HEK293 (cell line): Measurements from ENCODE around the gene NELL1.

ENCODE experiments used
- CTCF ChIP-seq: fragments of 450-650 bp; formaldehyde crosslinking; IDR thresholded peaks from 2 replicates; pipeline ENCODE4 v1.5.1; 2016; ENCODE audit warnings: missing biosample characterization, missing genetic modification characterization
- HOXD13 ChIP-seq: sonication (generic); formaldehyde crosslinking; IDR thresholded peaks from 2 replicates; pipeline ENCODE4 v1.8.0; 2022; ENCODE audit warnings: missing genetic modification reagents, borderline replicate concordance
- MEIS1 ChIP-seq: sonication (generic); formaldehyde crosslinking; IDR thresholded peaks from 2 replicates; pipeline ENCODE4 v1.8.1; 2022; ENCODE audit warnings: missing genetic modification reagents, mild to moderate bottlenecking, borderline replicate concordance
- PBX3 ChIP-seq: sonication (generic); formaldehyde crosslinking; IDR thresholded peaks from 2 replicates; pipeline ENCODE4 v1.8.1; 2022; ENCODE audit warnings: mild to moderate bottlenecking, moderate library complexity, missing genetic modification reagents
- ZFP3 ChIP-seq: fragments of 450-650 bp; formaldehyde crosslinking; IDR thresholded peaks from 2 replicates; pipeline ENCODE4 v1.5.1; 2016; ENCODE audit warnings: low read depth, missing biosample characterization, missing genetic modification characterization
- ZFP69B ChIP-seq: fragments of 450-650 bp; formaldehyde crosslinking; IDR thresholded peaks from 2 replicates; pipeline ENCODE4 v1.5.1; 2016; ENCODE audit warnings: missing biosample characterization, missing genetic modification characterization
- ZNF549 ChIP-seq: fragments of 450-650 bp; IDR thresholded peaks from 2 replicates; pipeline ENCODE4 v1.5.1; 2018; ENCODE audit warnings: missing biosample characterization, missing genetic modification characterization, mild to moderate bottlenecking, inconsistent platforms, moderate library complexity
- ZSCAN23 ChIP-seq: fragments of 450-650 bp; formaldehyde crosslinking; IDR thresholded peaks from 2 replicates; pipeline ENCODE4 v1.5.1; 2016; ENCODE audit warnings: missing biosample characterization, missing genetic modification characterization

- TF ChIP-seq ZFP69B (tag by site-specific recombination), result no peak
- no peak for TF ChIP-seq CTCF (tag by site-specific recombination)
- no peak for TF ChIP-seq PBX3 (CRISPR knock-in tag)
- TF ChIP-seq ZFP3, result no peak
- TF ChIP-seq ZNF549, result no peak
- no peak for TF ChIP-seq ZSCAN23
- no peak for TF ChIP-seq MEIS1 (CRISPR knock-in tag)
- TF ChIP-seq HOXD13 (CRISPR knock-in tag), result no peak
Observed at GRCh38 chr11:21132146-21132720, 462.8 kb downstream of the NELL1 start.
